Endothelial cell of umbilical vein (primary cell): ENCODE results near the gene PDE4C. TPM values are rescaled to one million over a fixed set of nuclear protein-coding genes. Genes with fewer than 3 reads are reported as not detected.

Experiments used
- BruUV-seq: library from RNA; stranded (reverse); fragments of 400-500 nt; replicated peaks from 2 replicates; lab custom pipeline; 2021; lab: Mats Ljungman, UMichigan
- CTCF ChIA-PET: fragments of 300-600, 350-600 bp; sonication (Branson Sonifier 250); formaldehyde crosslinking; loops from one replicate; lab custom pipeline; 2021; ENCODE audit warnings: antibody characterized with exemption, inconsistent platforms; lab: Charles Lee
- POLR2A ChIA-PET: fragments of 300-600, 350-600 bp; sonication (Branson Sonifier 250); formaldehyde crosslinking; loops from one replicate; lab custom pipeline; 2021; ENCODE audit warnings: antibody characterized with exemption, inconsistent platforms; lab: Charles Lee
- DNase-seq: peaks from one replicate; pipeline ENCODE4 v3.0.0-alpha.2; 2011; ENCODE audit warnings: low read depth, low spot score
- FAIRE-seq: peaks from 2 replicates; lab custom pipeline; 2011; peaks lifted over from hg19 to GRCh38; lab: Jason Lieb, UNC
- H2AFZ ChIP-seq: 2 replicates; pipeline ENCODE4 v1.6.0; 2012; ENCODE audit warnings: low read depth, low read length, control low read depth, inconsistent platforms
- H3K27ac ChIP-seq: 2 replicates; pipeline ENCODE4 v1.5.1; 2011; ENCODE audit warnings: low read depth, mild to moderate bottlenecking, control low read depth, low read length, moderate library complexity; ENCODE audit not compliant: insufficient read depth
- H3K27me3 ChIP-seq, 2 experiments: 2 replicates each; pipeline versions ENCODE4 v1.6.0 to v1.6.1; 2011; ENCODE audit warnings: low read length in 2 of 2, mixed read lengths in 1 of 2; ENCODE audit not compliant: control insufficient read depth in 2 of 2, insufficient read depth in 2 of 2
- H3K36me3 ChIP-seq, 2 experiments: 2 replicates in 1 of 2; 3 replicates in 1 of 2; pipeline ENCODE4 v1.5.1; 2011; ENCODE audit warnings: low read length in 2 of 2, mild to moderate bottlenecking in 1 of 2, moderate library complexity in 1 of 2; ENCODE audit not compliant: control insufficient read depth in 2 of 2, insufficient read depth in 2 of 2; ENCODE audit errors: extremely low read depth in 1 of 2
- H3K4me1 ChIP-seq: 3 replicates; pipeline ENCODE4 v1.5.1; 2011; ENCODE audit warnings: mild to moderate bottlenecking, low read length; ENCODE audit not compliant: control insufficient read depth, insufficient read depth; ENCODE audit errors: extremely low read depth
- H3K4me2 ChIP-seq: 2 replicates; pipeline ENCODE4 v1.6.1; 2011; ENCODE audit warnings: low read length, control low read depth, mixed read lengths; ENCODE audit not compliant: insufficient read depth
- H3K4me3 ChIP-seq, 3 experiments: fragments of 200-600 bp in 1 of 3; sonication (generic), shearing (Covaris generic) in 1 of 3; replicated peaks in 1 of 3; 2 replicates each; pipeline ENCODE4 v1.5.1; 2011 to 2016; ENCODE audit warnings: control low read depth in 3 of 3, low read length in 3 of 3, mild to moderate bottlenecking in 2 of 3, inconsistent platforms in 1 of 3, low read depth in 1 of 3, moderate library complexity in 1 of 3; ENCODE audit not compliant: insufficient read depth in 1 of 3
- H3K79me2 ChIP-seq: 2 replicates; pipeline ENCODE4 v1.6.0; 2012; ENCODE audit warnings: low read length, inconsistent platforms; ENCODE audit not compliant: control insufficient read depth, insufficient read depth
- H3K9ac ChIP-seq: replicated peaks from 2 replicates; pipeline ENCODE3; 2011; ENCODE audit warnings: low read length, control low read depth; ENCODE audit not compliant: insufficient read depth; ENCODE audit errors: extremely low read depth
- H3K9me1 ChIP-seq: replicated peaks from 3 replicates; pipeline ENCODE4 v1.6.0; 2011; ENCODE audit warnings: mild to moderate bottlenecking, low read length; ENCODE audit not compliant: control insufficient read depth, insufficient read depth; ENCODE audit errors: extremely low read depth
- H3K9me3 ChIP-seq: replicated peaks from 2 replicates; pipeline ENCODE4 v1.5.1; 2012; ENCODE audit warnings: low read length, inconsistent platforms; ENCODE audit not compliant: control insufficient read depth, insufficient read depth
- H4K20me1 ChIP-seq: replicated peaks from 2 replicates; pipeline ENCODE3; 2011; ENCODE audit warnings: mild to moderate bottlenecking, low read length; ENCODE audit not compliant: control insufficient read depth, insufficient read depth; ENCODE audit errors: extremely low read depth
- EZH2 ChIP-seq: IDR thresholded peaks from 2 replicates; pipeline ENCODE4 v1.6.1; 2012; ENCODE audit warnings: borderline replicate concordance, low read depth, mild to moderate bottlenecking, moderate library complexity, low read length, inconsistent platforms; ENCODE audit not compliant: severe bottlenecking
- FOS ChIP-seq: IDR thresholded peaks from 2 replicates; pipeline ENCODE4 v1.6.1; 2011; ENCODE audit warnings: mild to moderate bottlenecking, low read length, moderate library complexity, borderline replicate concordance; ENCODE audit not compliant: insufficient read depth
- GATA2 ChIP-seq: IDR thresholded peaks from 2 replicates; pipeline ENCODE4 v1.7.0; 2011; ENCODE audit warnings: low read depth, mild to moderate bottlenecking, moderate library complexity, mixed read lengths, low read length; ENCODE audit not compliant: insufficient read length, insufficient read depth
- JUN ChIP-seq: IDR thresholded peaks from 2 replicates; pipeline ENCODE4 v1.6.1; 2011; ENCODE audit warnings: borderline replicate concordance, low read depth; ENCODE audit not compliant: insufficient read length, insufficient read depth
- MYC ChIP-seq: IDR thresholded peaks from one replicate; pipeline ENCODE4 v1.6.1; 2011; ENCODE audit warnings: mild to moderate bottlenecking, low read depth, low read length
- POLR2A ChIP-seq: IDR thresholded peaks from 2 replicates; pipeline ENCODE4 v1.6.1; 2012; ENCODE audit warnings: low read depth, mild to moderate bottlenecking, control low read depth, low read length
- POLR2AphosphoS5 ChIP-seq: IDR thresholded peaks from 2 replicates; pipeline ENCODE4 v1.6.1; 2012; ENCODE audit warnings: low read depth, mild to moderate bottlenecking, control low read depth, low read length, moderate library complexity; ENCODE audit not compliant: insufficient read depth
- dilution Hi-C: fragments of 300-500 bp; cut with MboI; formaldehyde crosslinking; loops from one replicate; pipeline ENCODE4 v1.15.0; 2019; ENCODE audit warnings: low sequenced_read_pairs; ENCODE audit not compliant: extremely low pct_ligation_motif_present
- intact Hi-C: fragments of 100-400 bp; cut with micrococcal nuclease; formaldehyde crosslinking; loops from one replicate; pipeline ENCODE4 v1.10.0; 2022
- polyA plus RNA-seq, 4 experiments: library from polyadenylated mRNA; depleted of rRNA in 3 of 4; stranded (reverse) in 3 of 4; unstranded in 1 of 4; fragments of >200 nt; gene quantifications; 2 replicates each; pipeline versions ENCODE4 v1.2.1 to v1.2.3, GENCODE V29; 2011 to 2012; ENCODE audit warnings: missing spikeins in 1 of 4
- total RNA-seq: library from RNA; stranded (reverse); gene quantifications from 2 replicates; pipeline ENCODE4 v1.2.3, GENCODE V29; 2021
- TF ChIP-seq, protein P1 (sequence below): IDR thresholded peaks from 2 replicates; pipeline ENCODE4 v1.6.1; 2011; ENCODE audit not compliant: insufficient read depth, insufficient read length
- TF ChIP-seq, protein P2 (sequence below), 2 donors: IDR thresholded peaks; 1 replicate in 1 of 2; 2 replicates in 1 of 2; pipeline ENCODE4 v1.5.1; 2011; ENCODE audit warnings: low read length in 2 of 2, mild to moderate bottlenecking in 2 of 2, moderate library complexity in 2 of 2, control low read depth in 1 of 2, inconsistent platforms in 1 of 2, low read depth in 1 of 2; ENCODE audit not compliant: insufficient read depth in 1 of 2; ENCODE audit errors: extremely low read depth in 1 of 2

PDE4C gene
- total and polyA plus RNA-seq, 2 donors (not counting 3 experiments of a cell fraction or from before 2014, with no cell fraction given): 0.29 to 0.97 TPM

DNA sequence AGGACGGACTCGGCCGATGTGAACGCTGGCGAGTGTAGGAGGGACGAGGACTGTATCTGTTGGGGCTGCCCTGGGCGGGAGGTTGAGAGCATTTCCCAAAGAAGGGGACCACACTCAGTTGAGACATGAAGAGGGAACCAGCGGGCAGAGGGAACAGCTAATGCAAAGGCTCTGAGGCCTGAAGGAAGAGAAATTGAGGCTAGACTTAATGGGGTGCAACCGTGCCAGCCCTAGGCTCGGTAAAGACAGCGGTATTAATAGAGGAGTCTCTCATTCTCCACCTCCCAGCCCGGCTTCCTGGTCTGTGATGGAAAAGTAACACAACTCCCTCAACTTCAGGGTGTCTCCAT lies 32.1 kb downstream of the PDE4C start:
- CTCF ChIA-PET: interaction anchor here (0.8 to 2.1 kb wide), 6 partner anchors 11 to 134 kb away, joined by 3 to 7 read pairs (median 4); no protein-coding TSS in a partner anchor

More for the DNA sequence above, 32.1 kb downstream of the PDE4C start:
- intact Hi-C loops: no loop called here
- Histone ChIP-seq H3K36me3 (peaks cover 0 to 6% of the 10 kb centered on the region in 2 experiments), H3K27me3 (no peaks in the 10 kb centered on the region), H3K9me1 (no peaks in the 10 kb centered on the region), H3K4me2 (peak overlapping the region; percentile 75), H4K20me1 (no peaks in the 10 kb centered on the region), H3K4me3 (peak overlapping the region in 1 of 3 experiments; percentile 65), H3K79me2 (no peaks in the 10 kb centered on the region), H3K9ac (no peak overlapping the region), H3K4me1 (peaks cover 14% of the 10 kb centered on the region), H2AFZ (no peak overlapping the region), H3K9me3 (no peaks in the 10 kb centered on the region), H3K27ac (no peak overlapping the region)
- BruUV-seq: no TSS peak
- FAIRE-seq (no peak), DNase-seq (no peak)
- dilution Hi-C loops: no loop called here
- POLR2A ChIA-PET: no interaction called here
- TF ChIP-seq GATA2 (no peak), FOS (no peak), POLR2A (no peak), MYC (no peak), POLR2AphosphoS5 (no peak), JUN (no peak), EZH2 (no peak)
- TF ChIP-seq, protein P1, sequence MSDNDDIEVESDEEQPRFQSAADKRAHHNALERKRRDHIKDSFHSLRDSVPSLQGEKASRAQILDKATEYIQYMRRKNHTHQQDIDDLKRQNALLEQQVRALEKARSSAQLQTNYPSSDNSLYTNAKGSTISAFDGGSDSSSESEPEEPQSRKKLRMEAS: no peak
- TF ChIP-seq, protein P2, sequence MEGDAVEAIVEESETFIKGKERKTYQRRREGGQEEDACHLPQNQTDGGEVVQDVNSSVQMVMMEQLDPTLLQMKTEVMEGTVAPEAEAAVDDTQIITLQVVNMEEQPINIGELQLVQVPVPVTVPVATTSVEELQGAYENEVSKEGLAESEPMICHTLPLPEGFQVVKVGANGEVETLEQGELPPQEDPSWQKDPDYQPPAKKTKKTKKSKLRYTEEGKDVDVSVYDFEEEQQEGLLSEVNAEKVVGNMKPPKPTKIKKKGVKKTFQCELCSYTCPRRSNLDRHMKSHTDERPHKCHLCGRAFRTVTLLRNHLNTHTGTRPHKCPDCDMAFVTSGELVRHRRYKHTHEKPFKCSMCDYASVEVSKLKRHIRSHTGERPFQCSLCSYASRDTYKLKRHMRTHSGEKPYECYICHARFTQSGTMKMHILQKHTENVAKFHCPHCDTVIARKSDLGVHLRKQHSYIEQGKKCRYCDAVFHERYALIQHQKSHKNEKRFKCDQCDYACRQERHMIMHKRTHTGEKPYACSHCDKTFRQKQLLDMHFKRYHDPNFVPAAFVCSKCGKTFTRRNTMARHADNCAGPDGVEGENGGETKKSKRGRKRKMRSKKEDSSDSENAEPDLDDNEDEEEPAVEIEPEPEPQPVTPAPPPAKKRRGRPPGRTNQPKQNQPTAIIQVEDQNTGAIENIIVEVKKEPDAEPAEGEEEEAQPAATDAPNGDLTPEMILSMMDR (IDR thresholded peaks at IDR 0.05; ENCODE audit: extremely low read depth in 1 of 2, insufficient read depth in 1 of 2, low read depth in 1 of 2, low read length in 2 of 2): no peak
